ENCODE measurements around the gene ABCA3.

- peak; percentile 22; the same call in 1 of the 2 replicates for TF ChIP-seq CTCF (IDR thresholded peaks at IDR 0.05; ENCODE audit: low read length)
- no peak for TF ChIP-seq EZH2 (IDR thresholded peaks at IDR 0.05; ENCODE audit: borderline replicate concordance, low read length)
These were observed 725 bp downstream of the ABCA3 start for GRCh38 chr16:2339521-2340484.

Data from OCI-LY1 (cell line).